GM23338 (cell line): ENCODE data around the gene CREB3L2. TPM values are rescaled to one million over a fixed set of nuclear protein-coding genes. Genes with fewer than 3 reads are reported as not detected.

ENCODE experiments used
- ATAC-seq: fragments of 200-7000 bp; cut with Tn5 transposase; 3 replicates; pipeline ENCODE4 v1.9.1; 2020
- DNase-seq: peaks from one replicate; pipeline ENCODE4 v3.0.0-alpha.2; 2015; ENCODE audit warnings: low spot score
- H2AFZ ChIP-seq: fragments of 200-600 bp; sonication (generic); 2 replicates; pipeline ENCODE4 v1.8.0; 2016; ENCODE audit warnings: antibody characterized with exemption, mild to moderate bottlenecking, moderate library complexity
- H3F3A ChIP-seq: fragments of 200-600 bp; sonication (generic); replicated peaks from 2 replicates; pipeline ENCODE4 v1.8.0; 2017; ENCODE audit warnings: antibody characterized with exemption, mixed run types, low read depth
- H3K27ac ChIP-seq: fragments of 200-600 bp; sonication (generic); 2 replicates; pipeline ENCODE4 v1.6.1; 2016; ENCODE audit warnings: low read depth
- H3K27me3 ChIP-seq: fragments of 200-600 bp; sonication (generic); 2 replicates; pipeline ENCODE4 v1.8.0; 2016; ENCODE audit warnings: mild to moderate bottlenecking, mixed run types, moderate library complexity; ENCODE audit not compliant: insufficient read depth
- H3K36me3 ChIP-seq: fragments of 200-600 bp; sonication (generic); 2 replicates; pipeline ENCODE4 v1.8.0; 2016; ENCODE audit warnings: mild to moderate bottlenecking; ENCODE audit not compliant: insufficient read depth
- H3K4me1 ChIP-seq: fragments of 200-600 bp; sonication (generic); 2 replicates; pipeline ENCODE4 v1.8.0; 2016; ENCODE audit warnings: mild to moderate bottlenecking, moderate library complexity; ENCODE audit not compliant: insufficient read depth
- H3K4me2 ChIP-seq: fragments of 200-600 bp; sonication (generic); 2 replicates; pipeline ENCODE4 v1.7.1; 2017; ENCODE audit warnings: mixed run types
- H3K4me3 ChIP-seq: fragments of 200-600 bp; sonication (generic); 2 replicates; pipeline ENCODE4 v1.6.1; 2016; ENCODE audit warnings: mixed run types
- H3K79me2 ChIP-seq: fragments of 200-600 bp; sonication (generic); replicated peaks from 2 replicates; pipeline ENCODE4 v1.8.0; 2017; ENCODE audit warnings: mild to moderate bottlenecking; ENCODE audit not compliant: insufficient read depth
- H3K9me2 ChIP-seq: fragments of 200-600 bp; sonication (generic); 2 replicates; pipeline ENCODE4 v1.8.0; 2017; ENCODE audit not compliant: insufficient read depth
- H4K20me1 ChIP-seq: fragments of 200-600 bp; sonication (generic); replicated peaks from 2 replicates; pipeline ENCODE4 v1.8.0; 2017; ENCODE audit warnings: mild to moderate bottlenecking; ENCODE audit not compliant: insufficient read depth
- H3K27ac Mint-ChIP-seq: 2 replicates; pipeline ENCODE4 v1.8.0; 2020; ENCODE audit warnings: inconsistent platforms, mild to moderate bottlenecking, moderate library complexity, mixed read lengths
- H3K27me3 Mint-ChIP-seq: 3 replicates; pipeline ENCODE4 v1.8.0; 2022; ENCODE audit warnings: low read depth, mild to moderate bottlenecking, moderate library complexity, mixed read lengths, inconsistent platforms; ENCODE audit not compliant: insufficient read depth, poor library complexity
- H3K36me3 Mint-ChIP-seq: 3 replicates; pipeline ENCODE4 v1.8.0; 2021; ENCODE audit warnings: low read depth, mild to moderate bottlenecking, inconsistent platforms, moderate library complexity, mixed read lengths
- H3K4me1 Mint-ChIP-seq: 3 replicates; pipeline ENCODE4 v1.8.0; 2020; ENCODE audit warnings: mild to moderate bottlenecking, inconsistent platforms, mixed read lengths
- H3K4me3 Mint-ChIP-seq: 3 replicates; pipeline ENCODE4 v1.8.0; 2021; ENCODE audit warnings: moderate library complexity, mild to moderate bottlenecking, inconsistent platforms, mixed read lengths
- H3K9me3 Mint-ChIP-seq: 3 replicates; pipeline ENCODE4 v1.8.0; 2020; ENCODE audit warnings: moderate library complexity, mild to moderate bottlenecking, inconsistent platforms, mixed read lengths
- CREB1 ChIP-seq: fragments of 250-450 bp; sonication (Bioruptor Pico); IDR thresholded peaks from 2 replicates; pipeline ENCODE4 v1.5.0; 2020; ENCODE audit warnings: low read depth, mild to moderate bottlenecking, moderate library complexity
- ETS1 ChIP-seq: IDR thresholded peaks from 2 replicates; pipeline ENCODE4 v1.6.1; 2016; ENCODE audit warnings: antibody characterized with exemption
- EZH2phosphoT487 ChIP-seq: fragments of 200-600 bp; sonication (generic); IDR thresholded peaks from one replicate; pipeline ENCODE4 v1.8.1; 2018; ENCODE audit warnings: antibody characterized with exemption; ENCODE audit not compliant: unreplicated experiment
- NANOG ChIP-seq: IDR thresholded peaks from 2 replicates; pipeline ENCODE4 v1.6.1; 2016; ENCODE audit warnings: antibody characterized with exemption, borderline replicate concordance
- ZNF114 ChIP-seq: fragments of 250-450 bp; sonication (Bioruptor Pico); IDR thresholded peaks from 2 replicates; pipeline ENCODE4 v1.5.0; 2020; ENCODE audit warnings: mild to moderate bottlenecking, moderate library complexity
- ZNF331 ChIP-seq: fragments of 250-450 bp; sonication (Bioruptor Pico); IDR thresholded peaks from 2 replicates; pipeline ENCODE4 v1.5.0; 2020; ENCODE audit warnings: low read depth, mild to moderate bottlenecking, moderate library complexity
- polyA plus RNA-seq: library from polyadenylated mRNA; unstranded; fragments of >200 nt; fragmentation: Nextera tagmentation; extraction: Ambion mirVana; gene quantifications from 2 replicates; pipeline ENCODE4 v1.2.1, GENCODE V29; 2016
- total RNA-seq: library from RNA; depleted of rRNA; stranded (reverse); fragments of >200 nt; shearing (Covaris generic); gene quantifications from 2 replicates; pipeline ENCODE4 v1.2.3, GENCODE V29; 2014
- TF ChIP-seq, protein P1 (sequence below): fragments of 250-450 bp; sonication (Bioruptor Pico); IDR thresholded peaks from 2 replicates; pipeline ENCODE4 v1.5.0; 2020; ENCODE audit warnings: mild to moderate bottlenecking, moderate library complexity

The CREB3L2 gene
- total and polyA plus RNA-seq, 2 experiments from 2014 or later = 14.5 to 27.1 TPM

DNA sequence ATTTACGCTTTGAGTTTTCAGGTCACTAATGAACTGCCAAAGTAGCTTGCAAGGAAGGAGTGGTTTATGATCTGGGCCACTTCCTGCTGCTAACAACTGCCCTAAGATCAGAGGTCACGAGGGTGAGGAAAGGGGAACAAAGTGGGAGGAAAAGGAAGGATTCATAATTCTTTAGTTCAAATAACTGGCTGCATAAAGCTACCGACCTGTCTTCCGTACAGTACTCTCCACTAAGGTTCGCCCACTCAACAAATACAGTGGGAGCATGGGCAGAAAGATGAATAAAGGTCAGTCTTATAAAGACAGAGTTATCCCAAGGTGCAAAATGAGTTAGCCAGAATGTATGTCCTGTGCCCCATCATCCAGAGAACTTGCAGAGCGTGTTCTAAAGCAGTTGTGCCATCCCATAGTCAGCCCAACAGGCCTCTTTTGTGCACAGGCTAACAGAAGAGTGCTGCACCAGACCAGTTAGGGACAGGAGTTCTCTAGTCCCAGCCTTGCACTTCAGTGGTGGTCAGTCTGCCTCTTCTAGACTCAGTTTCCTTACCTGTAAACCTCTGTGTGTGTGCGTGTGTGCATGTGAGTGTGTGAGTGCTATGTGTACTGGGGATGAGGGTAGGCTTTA lies 65.9 kb downstream of the CREB3L2 start:
- no peaks in the 10 kb centered on the region for H3K27me3 Mint-ChIP-seq

DNA sequence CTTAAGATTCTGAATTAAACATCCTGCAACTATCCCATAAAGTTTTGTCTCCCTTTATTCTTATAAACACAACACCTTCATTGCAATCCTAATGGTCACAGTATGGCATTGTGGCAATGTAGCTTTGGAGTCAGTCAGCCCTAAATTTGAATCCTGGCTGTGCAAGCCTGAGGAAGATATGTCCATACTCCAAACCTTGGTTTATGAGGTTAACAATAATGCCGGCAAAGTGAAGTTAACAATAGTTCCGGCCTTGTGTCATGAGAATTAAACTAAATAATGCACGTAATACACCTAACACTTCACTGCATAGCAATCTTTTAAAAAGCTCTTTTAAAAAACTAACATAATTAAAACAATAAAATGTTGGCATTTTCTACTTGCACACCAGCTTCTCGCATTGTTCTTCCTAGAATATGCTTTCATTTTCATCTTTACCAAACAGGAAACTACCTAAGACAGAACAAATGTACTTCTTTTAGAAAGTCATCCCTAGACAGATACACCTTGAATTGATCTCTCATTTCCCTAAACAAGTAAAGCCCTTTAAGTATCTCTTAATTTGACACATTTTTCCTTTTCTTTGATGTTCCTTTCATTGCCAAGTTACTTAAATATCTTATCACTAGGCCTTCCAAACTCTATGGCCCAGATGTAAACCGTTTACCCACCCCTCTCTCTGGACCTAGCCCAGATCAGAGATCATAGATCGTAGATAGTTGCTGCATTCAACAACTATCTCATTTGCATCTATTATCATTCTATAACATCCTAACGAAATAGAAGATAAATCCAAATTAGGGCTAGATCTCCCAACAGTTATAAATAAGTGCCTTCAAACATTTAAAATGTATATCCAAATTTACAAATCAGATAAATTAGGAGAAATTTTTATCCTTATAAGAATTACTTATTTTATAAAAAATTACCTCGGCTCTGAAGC lies 66.7 kb downstream of the CREB3L2 start:
- Histone ChIP-seq H3K4me1 (peaks cover 40% of the 10 kb centered on the region), H3K27ac (no peak overlapping the region), H3K4me3 (no peak overlapping the region), H4K20me1 (peaks cover 10% of the 10 kb centered on the region), H3K27me3 (no peaks in the 10 kb centered on the region), H3K36me3 (no peaks in the 10 kb centered on the region), H3K9me2 (no peaks in the 10 kb centered on the region; the same call in 1 of the 2 replicates), H3K4me2 (no peak overlapping the region), H3K79me2 (peaks cover 95% of the 10 kb centered on the region), H3F3A (no peaks in the 10 kb centered on the region), H2AFZ (no peak overlapping the region)
- Mint-ChIP-seq H3K4me1 (peaks cover 28% of the 10 kb centered on the region), H3K27ac (no peak overlapping the region), H3K4me3 (no peak overlapping the region), H3K36me3 (peaks cover 4% of the 10 kb centered on the region; the same call in 1 of the 3 replicates), H3K27me3 (no peaks in the 10 kb centered on the region), H3K9me3 (no peaks in the 10 kb centered on the region)
- ATAC-seq = no peak
- no peak for DNase-seq
- TF ChIP-seq EZH2phosphoT487 = no peak
- TF ChIP-seq, protein P1, sequence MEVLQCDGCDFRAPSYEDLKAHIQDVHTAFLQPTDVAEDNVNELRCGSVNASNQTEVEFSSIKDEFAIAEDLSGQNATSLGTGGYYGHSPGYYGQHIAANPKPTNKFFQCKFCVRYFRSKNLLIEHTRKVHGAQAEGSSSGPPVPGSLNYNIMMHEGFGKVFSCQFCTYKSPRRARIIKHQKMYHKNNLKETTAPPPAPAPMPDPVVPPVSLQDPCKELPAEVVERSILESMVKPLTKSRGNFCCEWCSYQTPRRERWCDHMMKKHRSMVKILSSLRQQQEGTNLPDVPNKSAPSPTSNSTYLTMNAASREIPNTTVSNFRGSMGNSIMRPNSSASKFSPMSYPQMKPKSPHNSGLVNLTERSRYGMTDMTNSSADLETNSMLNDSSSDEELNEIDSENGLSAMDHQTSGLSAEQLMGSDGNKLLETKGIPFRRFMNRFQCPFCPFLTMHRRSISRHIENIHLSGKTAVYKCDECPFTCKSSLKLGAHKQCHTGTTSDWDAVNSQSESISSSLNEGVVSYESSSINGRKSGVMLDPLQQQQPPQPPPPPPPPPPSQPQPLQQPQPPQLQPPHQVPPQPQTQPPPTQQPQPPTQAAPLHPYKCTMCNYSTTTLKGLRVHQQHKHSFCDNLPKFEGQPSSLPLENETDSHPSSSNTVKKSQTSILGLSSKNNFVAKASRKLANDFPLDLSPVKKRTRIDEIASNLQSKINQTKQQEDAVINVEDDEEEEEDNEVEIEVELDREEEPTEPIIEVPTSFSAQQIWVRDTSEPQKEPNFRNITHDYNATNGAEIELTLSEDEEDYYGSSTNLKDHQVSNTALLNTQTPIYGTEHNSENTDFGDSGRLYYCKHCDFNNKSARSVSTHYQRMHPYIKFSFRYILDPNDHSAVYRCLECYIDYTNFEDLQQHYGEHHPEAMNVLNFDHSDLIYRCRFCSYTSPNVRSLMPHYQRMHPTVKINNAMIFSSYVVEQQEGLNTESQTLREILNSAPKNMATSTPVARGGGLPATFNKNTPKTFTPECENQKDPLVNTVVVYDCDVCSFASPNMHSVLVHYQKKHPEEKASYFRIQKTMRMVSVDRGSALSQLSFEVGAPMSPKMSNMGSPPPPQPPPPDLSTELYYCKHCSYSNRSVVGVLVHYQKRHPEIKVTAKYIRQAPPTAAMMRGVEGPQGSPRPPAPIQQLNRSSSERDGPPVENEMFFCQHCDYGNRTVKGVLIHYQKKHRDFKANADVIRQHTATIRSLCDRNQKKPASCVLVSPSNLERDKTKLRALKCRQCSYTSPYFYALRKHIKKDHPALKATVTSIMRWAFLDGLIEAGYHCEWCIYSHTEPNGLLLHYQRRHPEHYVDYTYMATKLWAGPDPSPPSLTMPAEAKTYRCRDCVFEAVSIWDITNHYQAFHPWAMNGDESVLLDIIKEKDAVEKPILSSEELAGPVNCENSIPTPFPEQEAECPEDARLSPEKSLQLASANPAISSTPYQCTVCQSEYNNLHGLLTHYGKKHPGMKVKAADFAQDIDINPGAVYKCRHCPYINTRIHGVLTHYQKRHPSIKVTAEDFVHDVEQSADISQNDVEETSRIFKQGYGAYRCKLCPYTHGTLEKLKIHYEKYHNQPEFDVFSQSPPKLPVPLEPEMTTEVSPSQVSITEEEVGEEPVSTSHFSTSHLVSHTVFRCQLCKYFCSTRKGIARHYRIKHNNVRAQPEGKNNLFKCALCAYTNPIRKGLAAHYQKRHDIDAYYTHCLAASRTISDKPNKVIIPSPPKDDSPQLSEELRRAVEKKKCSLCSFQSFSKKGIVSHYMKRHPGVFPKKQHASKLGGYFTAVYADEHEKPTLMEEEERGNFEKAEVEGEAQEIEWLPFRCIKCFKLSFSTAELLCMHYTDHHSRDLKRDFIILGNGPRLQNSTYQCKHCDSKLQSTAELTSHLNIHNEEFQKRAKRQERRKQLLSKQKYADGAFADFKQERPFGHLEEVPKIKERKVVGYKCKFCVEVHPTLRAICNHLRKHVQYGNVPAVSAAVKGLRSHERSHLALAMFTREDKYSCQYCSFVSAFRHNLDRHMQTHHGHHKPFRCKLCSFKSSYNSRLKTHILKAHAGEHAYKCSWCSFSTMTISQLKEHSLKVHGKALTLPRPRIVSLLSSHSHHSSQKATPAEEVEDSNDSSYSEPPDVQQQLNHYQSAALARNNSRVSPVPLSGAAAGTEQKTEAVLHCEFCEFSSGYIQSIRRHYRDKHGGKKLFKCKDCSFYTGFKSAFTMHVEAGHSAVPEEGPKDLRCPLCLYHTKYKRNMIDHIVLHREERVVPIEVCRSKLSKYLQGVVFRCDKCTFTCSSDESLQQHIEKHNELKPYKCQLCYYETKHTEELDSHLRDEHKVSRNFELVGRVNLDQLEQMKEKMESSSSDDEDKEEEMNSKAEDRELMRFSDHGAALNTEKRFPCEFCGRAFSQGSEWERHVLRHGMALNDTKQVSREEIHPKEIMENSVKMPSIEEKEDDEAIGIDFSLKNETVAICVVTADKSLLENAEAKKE (CRISPR knock-in tag) = no peak
- TF ChIP-seq ETS1 = no peak
- no peak for TF ChIP-seq ZNF114 (CRISPR knock-in tag)

More for the DNA sequence above, 65.9 kb downstream of the CREB3L2 start:
- Histone ChIP-seq H3K27ac (0 out of 2 replicates have a peak overlapping the region, but pooled peaks have one; percentile 64), H3K4me2 (no peak overlapping the region; the same call in 1 of the 2 replicates), H3K79me2 (peaks cover 95% of the 10 kb centered on the region), H3K9me2 (peaks cover 4% of the 10 kb centered on the region; the same call in 1 of the 2 replicates), H3K4me3 (no peak overlapping the region), H3K4me1 (peaks cover 46% of the 10 kb centered on the region), H2AFZ (no peak overlapping the region), H3F3A (no peaks in the 10 kb centered on the region), H4K20me1 (peaks cover 10% of the 10 kb centered on the region), H3K27me3 (no peaks in the 10 kb centered on the region), H3K36me3 (no peaks in the 10 kb centered on the region)
- DNase-seq = no peak
- TF ChIP-seq EZH2phosphoT487 (no peak), ZNF114 (CRISPR knock-in tag) (no peak), NANOG (no peak), ZNF331 (CRISPR knock-in tag) (no peak), CREB1 (CRISPR knock-in tag) (no peak), ETS1 (no peak)
- Mint-ChIP-seq H3K36me3 (no peaks in the 10 kb centered on the region), H3K27ac (no peak overlapping the region), H3K9me3 (no peaks in the 10 kb centered on the region), H3K4me1 (peaks cover 28% of the 10 kb centered on the region), H3K4me3 (no peak overlapping the region)
- ATAC-seq = peak; percentile 15; the same call in 2 of the 3 replicates
